ENCODE measurements around the gene CENPP.

Gene CENPP

DNA sequence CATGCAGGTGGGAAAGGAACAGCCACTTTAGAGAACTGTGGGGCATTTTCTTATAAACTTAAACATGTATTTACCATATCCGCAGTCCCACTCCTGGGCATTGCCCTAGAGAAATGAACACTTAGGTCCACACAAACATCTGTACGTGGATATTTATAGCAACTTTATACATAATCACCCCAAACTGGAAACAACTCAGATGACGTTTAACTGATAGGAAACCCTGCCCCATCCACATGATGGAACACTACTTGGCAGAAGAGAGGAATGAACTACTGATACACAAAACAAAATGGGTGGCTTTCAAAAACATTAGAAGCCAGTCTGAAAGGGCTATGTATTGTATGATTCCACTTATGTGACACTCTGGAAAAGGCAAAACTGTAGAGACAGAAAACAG lies 187.6 kb downstream of the CENPP start:
- no peak for DNase-seq

DNA sequence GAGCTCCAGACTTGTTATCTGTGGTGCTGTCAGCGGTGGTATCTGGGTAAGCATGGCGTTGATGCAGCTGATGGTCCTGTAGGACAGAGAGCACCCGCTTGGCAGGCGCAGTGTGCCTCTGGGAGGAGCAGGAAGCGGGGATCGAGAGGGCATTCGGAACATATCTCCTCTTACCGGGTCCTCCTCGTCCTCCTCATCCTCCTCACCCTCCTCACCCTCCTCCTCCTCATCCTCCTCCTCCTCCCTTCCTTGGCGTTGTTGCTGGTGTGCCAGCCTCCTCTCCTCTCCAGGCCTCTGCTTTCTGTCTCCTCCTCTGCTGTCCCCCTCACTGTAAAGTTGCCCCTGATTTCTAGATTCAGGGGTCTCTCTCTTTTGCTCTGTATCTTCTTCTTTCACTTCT lies 188.9 kb downstream of the CENPP start:
- DNase-seq = no peak

DNA sequence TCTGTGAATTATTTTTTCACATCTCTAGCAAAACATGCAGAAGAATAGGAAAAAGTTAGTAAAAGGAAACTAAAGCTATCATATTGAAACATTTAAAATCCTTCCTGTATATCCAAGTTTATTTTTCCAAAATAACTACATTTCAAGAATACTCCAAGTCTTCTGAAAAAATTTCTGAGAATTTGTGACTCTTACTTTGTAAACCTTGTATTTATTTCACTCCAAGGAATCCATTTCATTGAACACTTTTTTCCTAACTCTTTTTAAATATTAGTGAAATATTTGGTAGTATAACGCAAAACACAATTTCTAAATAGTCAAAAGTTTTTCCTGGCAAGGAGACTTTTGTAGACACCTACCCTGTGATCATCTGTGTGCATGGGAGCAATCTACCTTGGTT lies 190.8 kb downstream of the CENPP start:
- DNase-seq = no peak

DNA sequence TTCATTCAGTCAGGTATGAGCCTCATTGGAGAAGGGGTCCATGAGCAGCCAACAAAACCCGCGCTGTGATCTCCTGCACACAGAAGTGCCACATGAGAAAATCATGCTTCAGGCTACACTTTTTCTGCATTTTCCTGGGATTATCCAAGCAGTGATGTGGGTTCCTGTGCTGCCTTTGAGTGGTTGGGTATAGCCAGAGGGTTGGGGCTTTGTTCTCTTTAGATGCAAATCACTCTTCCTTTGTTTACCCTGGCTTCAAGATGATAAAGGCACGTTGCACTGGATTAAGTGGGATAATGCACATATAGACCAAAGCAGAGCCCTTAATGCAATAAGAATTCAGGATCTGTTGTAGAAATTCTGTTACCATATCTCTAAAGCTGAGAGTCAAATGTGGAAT lies 191.3 kb downstream of the CENPP start:
- no peak for DNase-seq

DNA sequence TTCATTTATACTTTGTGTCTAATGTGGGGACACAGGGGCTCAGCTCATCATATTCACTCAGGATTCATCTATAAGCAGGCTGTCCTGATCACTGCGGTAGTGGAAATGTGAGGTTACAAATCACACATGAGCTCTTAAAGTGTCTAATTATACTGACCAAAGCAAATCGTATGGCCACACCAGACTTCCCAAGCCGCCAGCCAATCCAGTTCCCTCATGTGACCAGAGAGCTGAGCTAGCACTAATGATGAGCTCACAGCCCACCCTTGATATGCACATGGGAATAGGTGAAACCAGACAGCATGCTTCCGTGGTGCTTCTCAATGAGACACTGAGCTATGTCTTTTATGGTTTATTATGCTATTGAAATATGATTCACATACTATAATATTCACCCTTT lies 192.4 kb downstream of the CENPP start:
- no peak for DNase-seq

DNA sequence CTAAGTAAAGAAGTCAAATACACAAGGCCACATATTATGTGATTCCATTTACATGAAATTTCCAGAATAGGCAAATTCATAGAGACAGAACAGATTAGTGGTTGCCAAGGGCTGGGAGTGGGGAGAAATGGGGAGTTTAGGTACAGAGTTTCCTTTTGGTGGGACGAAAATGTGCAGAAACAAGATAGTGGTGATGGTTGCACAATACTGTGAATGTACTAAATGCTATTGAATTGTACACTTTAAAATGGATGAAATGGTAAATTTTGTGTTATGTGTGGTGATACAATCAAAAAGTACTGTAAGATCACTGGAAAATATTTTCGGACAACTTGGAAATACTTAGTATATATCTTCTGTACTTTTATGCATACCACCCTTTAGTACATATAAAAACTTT lies 195.1 kb downstream of the CENPP start:
- DNase-seq = no peak

DNA sequence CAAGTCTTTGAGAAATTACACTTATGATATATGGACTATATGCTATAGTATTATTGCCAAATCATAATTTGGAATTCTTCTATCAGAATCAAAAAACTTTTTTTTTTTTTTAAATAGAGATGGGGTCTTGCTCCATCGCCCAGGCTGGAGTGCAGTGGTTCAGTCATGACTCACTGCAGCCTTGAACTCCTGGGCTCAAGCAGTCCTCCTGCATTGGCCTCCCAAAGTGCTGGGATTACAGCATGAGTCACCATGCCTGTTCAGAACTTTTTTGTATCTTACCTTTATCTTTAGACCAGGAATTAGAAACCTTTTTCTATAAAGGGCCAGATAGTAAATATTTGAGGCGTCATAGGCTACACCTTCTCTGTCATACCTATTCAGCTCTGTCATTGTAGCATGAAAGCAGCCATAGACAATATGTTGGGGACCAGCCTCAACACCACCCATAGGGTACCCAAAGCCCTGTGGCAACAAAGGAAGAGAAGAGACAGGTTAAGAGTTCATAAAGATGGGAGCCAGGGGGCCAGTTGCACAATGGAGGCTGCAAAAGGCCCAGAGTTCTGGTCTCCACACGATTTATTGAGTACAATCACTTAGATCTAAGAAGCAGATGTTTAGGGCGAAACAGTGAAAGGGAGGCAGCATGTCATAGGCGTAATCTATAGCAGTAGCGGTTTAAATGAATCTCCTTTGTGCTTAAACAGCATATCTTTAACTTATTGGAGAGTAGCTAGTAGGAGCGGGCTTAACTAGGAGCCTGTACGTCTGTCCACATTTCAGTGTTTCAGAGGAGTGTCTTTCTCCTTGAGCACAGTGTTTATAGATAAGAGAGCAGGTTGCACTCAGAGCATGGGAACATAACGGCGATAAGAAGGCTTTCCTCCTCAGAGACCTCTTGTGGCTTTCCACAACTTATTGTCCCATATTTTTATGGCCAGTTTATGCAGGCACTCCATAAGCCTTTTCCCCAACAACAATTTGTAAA lies 197.5 kb downstream of the CENPP start:
- DNase-seq = no peak

DNA sequence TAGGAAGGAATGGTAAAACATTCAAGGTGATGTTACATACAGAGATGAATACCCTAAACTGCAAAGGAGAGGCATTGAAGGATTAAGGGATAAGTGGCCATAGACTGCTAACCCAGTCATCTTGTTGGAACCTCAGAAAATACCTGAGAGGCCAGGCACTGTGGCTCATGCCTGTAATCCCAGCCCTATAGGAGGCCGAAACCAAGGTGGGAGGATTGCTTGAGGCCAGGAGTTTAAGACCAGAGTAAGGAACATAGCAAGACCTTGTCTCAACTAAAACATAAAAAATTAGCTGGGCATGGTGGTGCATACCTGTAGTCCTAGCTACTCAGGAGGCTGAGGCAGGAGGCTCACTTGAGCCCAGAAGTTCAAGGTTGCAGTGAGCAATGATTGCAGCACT lies 199.1 kb downstream of the CENPP start:
- no peak for DNase-seq

DNA sequence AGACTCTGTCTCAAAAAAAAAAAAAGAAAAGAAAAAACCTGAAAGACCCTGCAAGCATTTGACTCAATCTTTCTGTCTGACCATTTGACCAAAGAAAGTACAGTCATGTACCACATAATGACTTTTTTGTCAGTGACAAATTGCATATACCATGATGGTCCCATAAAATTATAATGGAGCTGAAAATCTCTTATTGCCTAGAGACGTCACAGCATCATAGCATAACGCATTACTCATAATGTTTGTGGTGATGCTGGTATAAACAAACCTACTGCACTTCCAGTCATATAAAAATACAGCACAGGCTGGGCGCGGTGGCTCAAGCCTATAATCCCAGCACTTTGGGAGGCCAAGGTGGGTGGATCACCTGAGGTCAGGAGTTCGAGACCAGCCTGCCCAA lies 199.6 kb downstream of the CENPP start:
- DNase-seq = no peak

DNA sequence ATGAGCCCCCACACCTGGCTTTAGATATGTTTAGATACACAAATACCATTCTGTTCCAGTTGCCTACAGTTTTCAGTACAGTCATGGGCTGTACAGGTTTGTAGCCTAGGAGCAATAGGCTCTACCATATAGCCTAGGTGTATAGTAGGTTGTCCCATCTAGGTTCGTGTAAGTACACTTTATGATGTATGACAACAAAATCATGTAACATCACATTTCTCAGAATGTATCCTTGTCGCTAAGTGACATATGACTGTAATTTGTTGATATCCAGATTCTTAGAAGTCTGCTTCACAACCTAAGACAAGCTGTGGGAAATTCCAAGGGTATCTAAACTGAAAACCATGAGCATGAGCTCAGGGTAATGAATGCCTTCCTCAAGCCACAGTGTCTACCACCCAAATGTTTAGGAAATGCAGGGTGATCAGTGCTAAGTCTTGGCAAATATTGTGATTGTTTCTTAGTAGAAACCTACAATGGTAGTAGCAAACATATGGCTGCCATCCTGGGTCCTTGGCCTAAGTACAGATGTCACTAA lies 201.6 kb downstream of the CENPP start:
- DNase-seq = no peak

DNA sequence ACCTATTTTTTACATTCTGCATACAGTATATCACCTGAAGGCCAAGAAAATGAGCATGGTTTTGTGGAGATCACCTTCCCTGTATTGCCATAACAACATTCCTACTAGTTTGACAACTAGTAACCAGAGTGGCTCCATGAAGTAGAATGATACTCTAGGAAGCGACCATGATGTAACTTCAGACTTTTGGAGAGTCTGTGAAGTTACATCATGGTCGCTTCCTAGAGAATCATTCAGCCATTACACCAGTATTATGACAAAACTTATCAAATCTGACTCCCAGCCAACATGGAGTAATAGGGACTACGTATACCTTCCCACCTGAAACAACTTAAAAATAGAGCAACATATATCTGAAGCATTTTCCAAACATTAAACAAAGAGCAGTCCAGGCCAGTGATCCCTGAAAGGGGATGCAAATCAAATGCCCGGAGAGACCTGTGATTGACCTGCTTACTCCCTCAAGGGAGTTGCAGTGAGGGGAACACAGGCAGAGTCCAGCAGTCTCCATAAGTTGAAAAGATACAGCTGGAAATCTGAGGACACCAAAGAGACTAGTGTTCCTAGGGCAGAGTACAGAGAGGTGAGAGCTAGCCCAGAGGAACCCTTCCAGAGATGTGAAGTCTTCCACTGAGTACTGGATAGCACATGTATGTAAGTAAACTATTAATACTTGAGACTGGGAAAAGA lies 202.2 kb downstream of the CENPP start:
- no peak for DNase-seq

DNA sequence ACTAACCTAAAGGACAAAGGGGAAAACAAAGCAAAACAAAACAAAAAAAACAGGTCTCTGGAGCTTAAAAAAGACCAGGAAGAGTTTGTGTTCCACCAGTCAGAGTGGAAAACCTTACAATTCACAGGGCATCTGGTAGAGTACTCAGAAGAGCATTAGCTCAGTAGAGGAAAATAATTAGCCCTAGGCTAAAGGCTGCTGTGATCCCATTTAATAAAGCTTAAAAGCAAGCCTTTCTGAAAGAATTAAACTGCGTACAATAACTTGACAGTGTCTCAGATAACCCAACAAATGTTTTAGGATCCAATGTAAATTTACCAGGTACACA lies 202.7 kb downstream of the CENPP start:
- no peak for DNase-seq

DNA sequence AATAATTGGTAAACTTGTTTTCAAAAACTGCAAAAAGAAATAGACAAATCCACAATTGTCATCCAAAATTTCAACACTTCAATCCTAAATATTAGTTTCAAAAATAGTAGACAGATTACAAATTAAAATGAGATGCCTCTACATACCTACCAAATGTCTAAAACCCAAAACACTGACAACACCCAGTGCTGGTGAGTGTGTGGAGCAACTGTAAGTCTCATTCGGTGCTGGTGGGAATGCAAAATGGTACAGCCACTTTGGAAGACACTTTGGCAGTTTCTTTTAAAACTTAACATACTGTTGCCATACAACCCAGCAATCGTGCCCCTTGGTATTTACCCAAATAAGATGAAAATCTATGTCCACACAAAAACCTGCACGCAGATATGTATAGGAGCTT lies 203.4 kb downstream of the CENPP start:
- no peak for DNase-seq

DNA sequence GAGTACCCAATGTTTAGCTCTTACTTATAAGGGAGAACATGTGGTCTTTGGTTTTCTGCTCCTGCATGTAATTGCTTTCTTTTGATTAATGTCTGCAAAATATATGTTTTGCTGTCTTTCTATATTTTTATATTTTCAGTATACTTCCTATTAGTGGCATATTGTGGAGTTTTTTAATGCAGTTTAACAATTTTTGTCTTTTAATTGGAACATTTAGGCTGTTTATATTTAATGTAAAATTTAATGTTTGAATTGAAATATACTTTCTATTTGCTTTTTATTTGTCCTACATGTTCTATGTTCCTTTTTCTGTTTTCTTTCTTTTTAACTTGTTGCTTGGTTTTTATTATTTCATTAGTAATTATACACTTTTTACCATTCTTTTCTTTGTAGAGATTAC lies 205.1 kb downstream of the CENPP start:
- DNase-seq = no peak

DNA sequence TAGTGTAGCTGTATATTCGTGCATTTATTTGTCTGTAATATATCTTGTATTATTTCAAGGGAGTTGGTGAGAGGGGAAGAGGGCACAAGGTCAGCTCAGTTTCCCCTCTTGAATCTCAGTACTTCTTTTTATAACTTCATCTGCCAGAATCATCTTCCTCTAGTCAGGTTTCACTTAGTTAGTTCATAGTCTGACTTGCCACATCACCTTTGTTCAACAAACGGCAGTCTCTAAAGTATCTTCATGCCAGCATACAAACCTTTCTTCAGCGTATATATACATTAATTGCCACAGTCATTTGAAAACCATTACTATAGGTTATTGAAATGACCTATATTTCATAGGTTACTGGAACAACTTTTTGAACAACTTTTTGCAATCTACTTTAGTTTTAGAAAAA lies 208.5 kb downstream of the CENPP start:
- no peak for DNase-seq

DNA sequence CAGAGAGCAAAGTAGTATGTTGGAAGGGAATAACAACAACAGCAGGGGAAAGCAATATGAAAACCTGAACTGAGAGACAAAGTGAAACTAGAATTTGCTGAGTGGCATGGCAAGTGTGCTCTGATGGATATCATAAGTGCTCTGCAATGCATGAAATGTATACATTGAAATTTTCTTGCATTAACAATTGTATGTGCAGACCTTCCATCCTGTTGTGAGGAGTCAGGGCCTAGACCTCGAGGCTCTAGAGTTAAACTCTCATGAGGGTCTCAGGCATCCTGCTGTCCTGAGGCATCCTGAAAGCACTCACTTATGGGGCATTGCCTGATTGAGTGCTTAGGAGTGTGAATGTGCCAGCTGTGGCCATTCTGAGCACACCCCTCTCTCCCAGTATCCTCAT lies 208.9 kb downstream of the CENPP start:
- DNase-seq = no peak

DNA sequence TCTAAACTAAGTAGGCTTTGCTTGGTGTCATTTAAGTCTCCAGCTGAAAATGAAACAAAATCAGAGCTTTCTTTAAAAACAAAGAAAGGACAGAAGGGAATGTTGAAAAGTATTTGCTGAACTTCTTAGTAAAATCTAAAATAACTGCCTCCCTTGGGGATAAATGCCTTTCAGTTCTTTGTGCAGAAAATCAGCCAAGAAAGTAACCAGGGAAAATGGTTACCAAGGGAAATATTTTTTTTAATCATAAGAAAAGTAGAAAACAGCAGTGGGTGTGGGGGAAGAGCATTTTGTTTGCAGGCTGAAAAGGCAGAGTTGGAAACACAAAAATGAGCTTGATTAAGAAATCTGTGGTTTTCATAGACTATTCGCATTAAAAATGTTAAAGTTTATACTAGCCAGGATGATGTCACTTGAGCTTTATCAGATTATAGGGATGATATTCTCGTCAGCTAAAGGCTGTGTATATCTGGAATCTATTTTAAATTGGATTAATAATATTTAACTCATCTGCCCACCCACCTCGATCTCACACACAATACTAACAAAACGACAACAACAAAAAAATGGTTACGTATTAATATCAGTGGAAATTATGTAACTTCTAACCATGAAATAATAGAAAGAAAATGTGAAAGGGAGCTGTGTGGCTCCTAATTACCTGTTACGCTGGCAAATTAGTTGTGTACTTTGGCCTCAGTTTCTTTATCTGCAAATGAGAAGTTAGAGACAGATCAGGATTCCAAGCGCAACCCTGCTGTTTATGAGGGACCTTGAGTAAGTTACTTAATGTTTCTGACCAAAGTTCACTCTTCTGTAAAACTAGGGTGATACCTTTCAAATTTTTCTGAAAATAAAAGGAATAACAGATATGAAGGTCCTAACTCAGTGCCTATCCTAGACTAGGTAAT lies 210.4 kb downstream of the CENPP start, which contains the start of gene ECM2:
Gene ECM2, minus strand, starts transcription at position 51 of the 911 bp plus-strand sequence. CDS start 13,124 bp downstream, outside the sequence.
- no peak for DNase-seq

DNA sequence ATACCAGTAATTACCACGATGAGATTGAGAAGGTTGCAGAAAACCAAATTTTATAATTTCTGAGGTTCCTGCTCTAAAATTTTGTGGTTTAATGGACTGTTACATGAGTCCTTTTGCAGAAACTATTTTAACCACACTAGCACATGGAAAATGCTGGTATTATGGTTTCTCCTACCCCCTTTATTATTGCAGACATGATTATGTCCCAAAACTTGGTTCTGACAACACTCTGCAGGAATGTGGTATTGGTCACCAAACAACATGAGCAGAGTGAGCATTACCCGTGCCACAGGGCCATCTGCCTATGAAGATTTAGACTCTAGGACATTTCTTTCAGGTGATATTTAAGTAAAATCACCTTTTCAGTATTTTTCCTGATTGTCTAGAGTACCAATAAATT lies 212.8 kb downstream of the CENPP start:
- no peak for DNase-seq

DNA sequence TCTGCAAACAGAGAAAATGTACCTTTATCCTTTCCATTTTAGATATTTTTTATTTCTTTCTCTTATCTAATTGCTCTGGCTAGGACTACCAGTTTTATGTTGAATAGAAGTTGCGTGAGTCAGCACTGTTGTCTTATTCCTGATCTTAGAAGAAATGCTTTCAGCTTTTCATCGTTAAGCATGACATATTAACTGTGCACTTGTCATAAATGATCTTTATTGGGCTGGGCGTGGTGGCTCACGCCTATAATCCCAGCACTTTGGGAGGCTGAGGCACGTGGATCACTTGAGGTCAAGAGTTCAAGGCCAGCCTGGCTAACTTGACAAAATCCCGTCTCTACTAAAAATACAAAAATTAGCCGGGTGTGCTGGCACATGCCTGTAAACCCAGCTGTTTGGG lies 218.2 kb downstream of the CENPP start:
- DNase-seq = no peak

DNA sequence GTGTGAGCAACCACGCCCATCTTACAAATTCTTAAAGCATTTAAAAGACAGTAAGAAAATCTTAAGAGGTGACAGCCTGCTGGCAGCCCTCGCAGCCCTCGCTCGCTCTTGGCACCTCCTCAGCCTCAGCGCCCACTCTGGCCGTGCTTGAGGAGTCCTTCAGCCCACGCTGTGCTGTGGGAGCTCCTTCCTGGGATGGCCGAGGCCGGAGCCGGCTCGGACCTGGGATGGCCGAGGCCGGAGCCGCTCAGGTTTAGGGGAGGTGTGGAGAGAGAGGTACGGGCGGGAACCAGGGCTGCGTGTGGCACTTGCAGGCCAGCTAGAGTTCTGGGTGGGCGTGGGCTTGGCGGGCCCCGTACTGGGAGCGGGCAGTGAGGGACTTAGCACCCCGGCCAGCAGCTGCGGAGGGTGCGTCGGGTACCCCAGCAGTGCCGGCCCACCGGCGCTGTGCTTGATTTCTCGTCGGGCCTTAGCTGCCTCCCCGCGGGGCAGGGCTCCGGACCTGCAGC lies 219.3 kb downstream of the CENPP start:
- DNase-seq = no peak

DNA sequence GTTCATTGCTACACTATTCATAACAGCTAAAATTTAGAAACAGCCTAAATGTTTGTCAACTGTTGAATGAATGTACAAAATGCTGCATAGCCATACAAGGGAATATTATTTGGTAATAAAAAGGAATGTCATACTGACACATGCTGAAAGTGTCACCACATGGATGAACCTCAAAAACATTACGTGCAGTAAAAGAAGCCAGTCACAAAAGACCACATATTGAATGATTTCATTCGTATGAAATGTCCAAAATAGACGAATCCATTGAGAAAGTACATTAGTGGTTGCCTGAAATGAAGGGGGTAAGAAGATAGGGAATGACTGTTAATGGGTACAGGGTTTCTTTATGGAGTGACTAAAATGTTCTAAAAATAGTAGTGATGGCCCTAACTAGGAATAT lies 221.6 kb downstream of the CENPP start:
- no peak for DNase-seq

DNA sequence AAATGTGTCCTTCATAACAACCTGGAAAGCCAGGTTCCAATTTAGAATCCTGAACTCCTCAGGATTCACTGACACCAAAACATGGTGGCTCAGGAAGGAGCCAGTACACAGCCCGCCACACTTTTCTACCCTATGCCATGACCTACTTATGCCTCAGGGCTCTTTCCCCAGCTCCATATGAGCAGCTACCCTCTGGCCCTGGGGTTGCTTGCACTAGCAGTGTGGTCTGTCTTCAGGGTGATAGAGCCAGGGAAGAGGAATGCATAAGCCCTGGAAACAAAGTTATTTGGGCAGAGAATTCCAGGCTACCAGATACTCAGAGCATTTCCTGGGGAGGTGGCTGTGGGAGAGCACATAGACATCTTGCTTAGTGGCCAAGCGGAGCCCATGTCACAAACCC lies 225.0 kb downstream of the CENPP start:
- DNase-seq = no peak

Data from activated naive CD4-positive, alpha-beta T cell treated with anti-CD3 and anti-CD28 coated beads, Interleukin-2, amount 50 U/mL, for 16 hours (primary cell).